Stimulated activated CD8-positive, alpha-beta memory T cell treated with anti-CD3 and anti-CD28 coated beads, Interleukin-15, amount 100 ng/mL, for 48 hours (primary cell): ENCODE results near the gene ZNF547.
"Not testable (repeated sequence)": the region's sequence is repeated elsewhere in the genome, so short reads cannot be mapped to it uniquely, and the experiment has no call there.

ENCODE experiments used
- DNase-seq, 2 donors: peaks; one replicate each; pipeline ENCODE4 v3.0.0-alpha.2; 2020; ENCODE audit warnings: low read depth in 2 of 2

The ZNF547 gene

DNA sequence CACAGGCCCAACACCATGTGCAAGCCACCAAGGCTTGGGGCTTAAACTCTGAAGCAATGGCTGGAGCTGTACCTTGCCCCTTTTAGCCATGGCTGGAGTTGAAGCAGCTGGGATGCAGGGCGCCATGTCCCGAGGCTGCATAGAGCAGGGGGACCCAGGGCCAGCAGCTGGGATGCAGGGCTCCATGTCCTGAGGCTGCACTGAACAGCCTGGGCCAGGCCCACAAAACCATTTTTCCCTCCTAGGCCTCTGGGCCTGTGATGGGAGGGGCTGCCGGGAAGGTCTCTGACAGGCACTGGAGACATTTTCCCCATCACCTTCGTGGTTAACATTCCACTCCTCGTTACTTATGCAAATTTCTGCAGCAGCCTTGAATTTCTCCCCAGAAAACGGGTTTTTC, 10.8 kb downstream of the ZNF547 start:
- DNase-seq = no peak

DNA sequence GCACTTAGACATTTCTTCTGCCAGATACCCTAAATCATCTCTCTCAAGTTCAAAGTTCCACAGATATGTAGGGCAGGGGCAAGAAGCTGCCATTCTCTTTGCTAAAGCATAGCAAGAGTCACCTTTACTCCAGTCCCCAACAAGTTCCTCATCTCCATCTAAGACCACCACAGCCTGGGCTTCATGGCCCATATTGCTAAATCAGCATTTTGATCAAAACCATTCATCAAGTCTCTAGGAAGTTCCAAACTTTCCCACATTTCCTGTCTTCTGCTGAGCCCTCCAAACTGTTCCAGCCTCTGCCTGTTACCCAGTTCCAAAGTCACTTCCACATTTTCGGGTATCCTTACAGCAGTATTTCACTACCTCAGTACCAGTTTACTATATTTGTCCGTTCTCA, 11.3 kb downstream of the ZNF547 start:
- DNase-seq = not testable (repeated sequence)

DNA sequence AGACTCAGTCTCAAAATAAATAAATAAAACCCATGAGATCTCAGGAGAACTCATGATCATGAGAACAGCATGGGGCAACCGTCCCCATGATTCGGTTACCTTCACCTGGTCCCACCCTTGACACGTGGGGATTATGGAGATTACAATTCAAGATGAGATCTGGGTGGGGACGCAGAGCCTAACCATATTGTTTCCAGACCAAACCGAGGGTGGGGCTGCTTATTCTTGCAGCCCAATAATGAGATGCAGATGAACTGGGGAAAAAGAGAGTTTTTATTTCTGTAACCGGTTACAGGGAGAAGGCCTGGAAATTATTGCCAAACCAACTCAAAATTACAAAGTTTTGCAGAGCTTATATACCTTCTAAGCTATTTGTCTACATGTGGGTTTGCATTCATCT, 12.8 kb downstream of the ZNF547 start:
- no peak for DNase-seq

- no peak for DNase-seq
Measured at GRCh38 chr19:57377498-57378146, 14.3 kb downstream of the ZNF547 start.

DNA sequence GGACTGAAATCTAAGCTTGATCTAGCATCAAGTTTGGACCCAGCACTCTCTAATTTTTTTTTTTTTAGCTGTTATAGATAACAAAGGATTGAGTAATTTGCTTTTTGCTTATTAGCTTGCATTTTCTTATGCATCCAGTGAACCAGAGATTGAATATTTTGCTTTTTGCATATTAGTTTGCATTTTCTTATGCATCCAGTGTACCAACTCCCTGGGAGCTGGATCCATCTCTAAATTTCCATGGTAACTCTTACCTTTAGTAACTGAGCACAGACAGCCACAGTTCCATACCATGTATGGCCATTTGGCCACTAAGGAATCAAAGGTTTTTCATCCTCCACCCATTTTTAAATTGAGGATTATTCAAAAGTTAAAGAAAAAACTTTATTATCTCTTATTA, 17.6 kb downstream of the ZNF547 start:
- no peak for DNase-seq

DNA sequence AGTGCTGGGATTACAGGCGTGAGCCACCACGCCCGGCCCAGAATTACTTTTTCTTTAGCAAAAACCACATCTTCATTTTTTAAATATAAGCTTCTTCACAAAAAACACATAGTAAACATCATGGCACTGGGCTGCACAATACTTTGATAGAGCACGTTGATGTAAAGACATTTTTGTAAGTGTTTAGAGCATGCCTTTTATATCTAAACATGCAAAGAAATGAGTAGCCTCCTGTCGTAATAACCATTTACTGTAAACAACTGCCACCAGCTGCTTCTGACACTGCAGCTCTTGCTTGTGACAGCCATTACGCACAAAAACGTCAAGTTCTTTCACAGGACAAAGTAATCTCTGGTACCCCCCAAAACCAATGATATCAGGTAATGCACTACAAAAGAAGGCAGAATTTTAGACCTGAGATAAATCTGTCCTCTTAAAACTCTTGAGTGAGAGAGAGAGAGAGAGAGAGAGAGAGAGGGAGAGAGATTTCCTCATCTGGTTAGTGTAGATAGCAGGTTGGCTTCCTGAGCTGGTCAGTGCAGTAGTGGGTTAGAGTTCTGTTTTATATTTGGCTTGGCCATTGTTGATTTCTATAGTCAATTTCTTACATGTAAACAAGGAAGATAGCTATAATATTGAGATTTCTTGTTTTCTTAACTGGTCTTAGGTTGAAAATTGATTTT, 19.6 kb downstream of the ZNF547 start:
- no peak for DNase-seq

- DNase-seq = no peak
Measured at GRCh38 chr19:57389194-57389729, 25.9 kb downstream of the ZNF547 start.

GRCh38 chr19:57389730-57390598, 26.6 kb downstream of the ZNF547 start, which contains the start of gene ZNF548:
Gene ZNF548 (plus strand): TSS chr19:57389854. CDS start chr19:57390100, 246 bp downstream.
- peak; percentile 96 to 98 for DNase-seq

GRCh38 chr19:57395710-57396109, 32.4 kb downstream of the ZNF547 start:
- no peak for DNase-seq

DNA sequence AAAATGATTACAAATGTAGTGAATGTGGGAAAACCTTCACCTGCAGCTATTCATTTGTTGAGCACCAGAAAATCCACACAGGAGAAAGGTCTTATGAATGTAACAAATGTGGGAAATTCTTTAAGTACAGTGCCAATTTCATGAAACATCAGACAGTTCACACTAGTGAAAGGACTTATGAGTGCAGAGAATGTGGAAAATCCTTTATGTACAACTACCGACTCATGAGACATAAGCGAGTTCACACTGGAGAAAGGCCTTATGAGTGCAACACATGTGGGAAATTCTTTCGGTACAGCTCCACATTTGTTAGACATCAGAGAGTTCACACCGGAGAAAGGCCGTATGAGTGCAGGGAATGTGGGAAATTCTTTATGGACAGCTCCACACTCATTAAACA, 35.5 kb downstream of the ZNF547 start:
- no peak for DNase-seq

- no peak for DNase-seq
Measured at GRCh38 chr19:57403737-57404563, 40.6 kb downstream of the ZNF547 start.

- DNase-seq = peak; percentile 43 to 52
Measured at GRCh38 chr19:57406516-57407123, 43.3 kb downstream of the ZNF547 start.

GRCh38 chr19:57410877-57411671, 47.7 kb downstream of the ZNF547 start, which contains the start of gene ZNF17:
Gene ZNF17 (plus strand): TSS chr19:57411161. CDS start chr19:57413616, 2,455 bp downstream.
- peak; percentile 86 to 89 for DNase-seq

GRCh38 chr19:57419439-57419838, 56.1 kb downstream of the ZNF547 start:
- DNase-seq = no peak

DNA sequence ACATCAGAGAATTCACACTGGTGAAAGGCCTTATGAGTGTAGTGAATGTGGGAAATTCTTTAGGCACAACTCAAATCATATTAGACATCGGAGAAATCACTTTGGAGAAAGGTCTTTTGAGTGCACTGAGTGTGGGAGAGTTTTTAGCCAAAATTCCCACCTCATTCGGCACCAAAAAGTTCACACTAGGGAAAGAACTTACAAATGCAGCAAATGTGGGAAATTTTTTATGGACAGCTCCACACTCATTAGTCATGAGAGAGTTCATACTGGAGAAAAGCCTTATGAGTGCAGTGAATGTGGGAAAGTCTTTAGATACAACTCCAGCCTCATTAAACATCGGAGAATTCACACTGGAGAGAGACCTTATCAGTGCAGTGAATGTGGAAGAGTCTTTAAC, 57.7 kb downstream of the ZNF547 start:
- no peak for DNase-seq
